HG03520 (cell line): ENCODE results near the gene URB1.

Source experiments
- ATAC-seq: cut with Tn5 transposase; IDR thresholded peaks from one replicate; pipeline ENCODE4 v1.9.1; 2021; ENCODE audit warnings: mild to moderate bottlenecking, moderate library complexity; ENCODE audit not compliant: unreplicated experiment

The URB1 gene

DNA sequence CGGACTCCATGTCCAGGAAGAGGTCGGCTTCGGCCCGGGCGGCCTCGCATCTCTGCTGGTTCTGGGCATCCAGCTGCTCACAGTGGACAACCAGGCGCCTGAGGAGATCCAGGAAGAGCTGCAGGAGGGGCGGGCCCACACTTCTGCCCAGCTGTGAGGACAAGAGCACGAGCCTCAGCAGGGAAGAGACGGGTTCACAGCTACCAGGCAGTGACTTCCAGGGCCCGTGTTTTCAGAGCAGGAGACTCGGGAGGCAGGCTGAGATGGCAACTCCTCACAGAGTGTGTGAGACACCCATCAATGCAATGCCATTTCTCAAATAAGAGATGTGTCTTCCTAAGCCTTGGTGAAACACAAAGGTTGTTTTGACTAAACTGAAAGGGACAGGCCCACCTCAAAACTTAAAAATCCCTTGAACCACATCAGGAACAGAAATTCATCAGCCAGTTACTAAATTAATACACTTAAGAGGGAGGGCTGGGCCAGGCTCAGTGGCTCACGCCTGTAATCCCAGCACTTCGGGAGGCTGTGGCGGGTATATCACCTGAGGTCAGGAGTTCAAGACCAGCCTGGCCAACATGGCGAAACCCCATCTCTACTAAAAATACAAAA is 43.4 kb downstream of the URB1 start:
- ATAC-seq = no peak

GRCh38 chr21:32348604-32349332 is 44.0 kb downstream of the URB1 start:
- no peak for ATAC-seq

DNA sequence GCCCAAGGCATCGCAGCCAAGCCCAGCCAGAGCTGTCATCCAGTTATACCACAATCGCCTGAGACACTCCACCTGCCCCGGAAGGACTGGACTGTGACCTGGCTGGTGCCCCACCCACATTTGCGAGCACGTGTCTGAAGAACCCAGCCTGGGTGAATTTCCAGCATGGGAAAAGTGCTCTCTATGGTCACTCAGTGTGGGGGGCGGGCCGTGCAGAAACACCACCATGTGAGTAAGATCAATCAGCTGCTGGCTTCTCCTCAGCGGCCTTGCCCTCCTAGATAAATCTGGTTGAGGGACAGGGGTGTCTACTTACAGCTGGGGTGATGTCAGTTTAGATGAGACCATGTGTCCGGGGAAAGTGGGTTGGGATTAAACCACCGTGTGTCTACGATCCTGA is 44.8 kb downstream of the URB1 start:
- no peak for ATAC-seq

DNA sequence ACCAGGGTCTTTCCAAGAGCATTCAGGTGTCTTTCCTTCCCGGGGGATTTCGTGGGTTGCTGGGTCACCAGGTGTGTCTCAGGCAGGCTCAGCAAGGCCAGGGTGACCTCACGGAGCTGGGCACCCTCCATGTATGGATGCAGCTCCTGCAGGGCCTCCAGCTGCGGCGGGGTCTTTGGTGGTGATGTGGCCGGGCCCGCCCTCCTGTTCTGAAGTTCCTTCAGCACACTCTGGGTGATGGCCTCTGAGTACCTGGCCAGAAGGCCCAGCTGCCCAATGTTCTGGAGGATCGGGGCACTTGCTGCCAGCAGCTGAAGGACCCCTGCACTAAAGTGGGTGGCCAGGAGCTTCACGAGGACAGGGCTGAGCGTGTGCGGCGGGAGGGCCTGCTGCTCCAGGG is 45.5 kb downstream of the URB1 start:
- ATAC-seq = no peak

GRCh38 chr21:32346951-32347350 is 45.9 kb downstream of the URB1 start:
- ATAC-seq = no peak

DNA sequence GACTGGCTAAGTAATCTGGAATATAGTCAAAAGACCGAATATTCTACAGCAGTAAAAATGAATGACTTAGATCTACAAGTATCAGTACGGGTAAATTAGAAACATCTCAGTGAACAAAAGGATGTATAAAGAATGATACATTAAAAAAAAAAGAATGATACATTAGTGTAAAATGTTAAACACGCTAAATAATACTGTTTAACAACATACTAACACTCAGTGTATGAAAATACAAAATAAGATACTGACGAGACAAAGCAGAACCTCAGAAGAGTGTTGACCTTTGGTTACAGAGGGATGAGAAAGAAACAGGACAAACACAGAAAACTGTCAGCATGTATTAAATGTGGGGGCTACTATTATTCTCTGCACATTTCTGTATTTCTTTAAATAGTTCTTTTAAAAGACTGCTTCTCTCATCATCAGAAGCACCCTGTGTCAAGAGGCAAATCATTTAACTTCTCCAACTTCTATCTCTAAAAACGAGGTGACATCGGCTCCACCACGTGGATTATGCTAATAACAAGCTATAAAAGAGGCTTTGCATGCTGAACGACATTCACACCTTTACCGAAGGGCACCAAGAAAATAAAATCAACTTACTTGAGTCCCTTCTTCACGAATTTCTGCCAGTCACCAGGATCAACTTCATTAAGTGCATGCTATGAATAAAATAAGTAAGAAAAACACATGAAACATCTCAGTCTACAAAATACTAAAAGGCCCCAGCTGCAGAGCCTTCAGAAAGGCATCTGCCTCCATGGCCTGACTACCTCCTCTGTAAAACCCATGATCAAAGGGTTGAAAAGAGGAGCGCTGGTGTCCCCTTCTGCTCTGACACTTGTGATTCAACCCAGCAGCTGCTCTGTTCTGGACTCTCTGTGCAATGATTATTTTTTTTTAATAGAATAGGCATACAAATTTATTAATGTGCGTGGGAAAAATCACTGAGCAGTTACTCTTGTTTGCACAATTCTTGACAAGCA is 51.7 kb downstream of the URB1 start:
- ATAC-seq = no peak

GRCh38 chr21:32338209-32338921 is 54.4 kb downstream of the URB1 start:
- ATAC-seq = no peak

DNA sequence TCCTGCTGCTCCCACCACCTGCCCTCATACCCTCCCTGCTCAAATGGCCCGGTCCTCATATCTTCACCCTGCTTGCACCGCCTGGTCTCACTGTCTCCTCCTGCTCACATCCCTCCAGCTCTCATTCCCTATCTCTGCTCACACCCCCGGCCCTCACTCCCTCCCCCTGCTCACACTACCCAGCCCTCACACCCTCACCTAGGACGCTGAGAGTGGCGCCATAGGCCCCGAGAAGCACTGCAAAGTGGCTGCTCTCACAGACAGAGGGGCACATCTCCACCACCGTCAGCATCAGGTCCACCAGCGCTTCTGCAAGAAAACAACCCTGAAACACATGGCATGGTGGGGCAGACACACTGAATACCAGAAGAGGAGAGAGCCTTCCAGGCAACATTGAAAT is 55.6 kb downstream of the URB1 start:
- no peak for ATAC-seq

GRCh38 chr21:32336711-32337110 is 56.1 kb downstream of the URB1 start:
- ATAC-seq = no peak

DNA sequence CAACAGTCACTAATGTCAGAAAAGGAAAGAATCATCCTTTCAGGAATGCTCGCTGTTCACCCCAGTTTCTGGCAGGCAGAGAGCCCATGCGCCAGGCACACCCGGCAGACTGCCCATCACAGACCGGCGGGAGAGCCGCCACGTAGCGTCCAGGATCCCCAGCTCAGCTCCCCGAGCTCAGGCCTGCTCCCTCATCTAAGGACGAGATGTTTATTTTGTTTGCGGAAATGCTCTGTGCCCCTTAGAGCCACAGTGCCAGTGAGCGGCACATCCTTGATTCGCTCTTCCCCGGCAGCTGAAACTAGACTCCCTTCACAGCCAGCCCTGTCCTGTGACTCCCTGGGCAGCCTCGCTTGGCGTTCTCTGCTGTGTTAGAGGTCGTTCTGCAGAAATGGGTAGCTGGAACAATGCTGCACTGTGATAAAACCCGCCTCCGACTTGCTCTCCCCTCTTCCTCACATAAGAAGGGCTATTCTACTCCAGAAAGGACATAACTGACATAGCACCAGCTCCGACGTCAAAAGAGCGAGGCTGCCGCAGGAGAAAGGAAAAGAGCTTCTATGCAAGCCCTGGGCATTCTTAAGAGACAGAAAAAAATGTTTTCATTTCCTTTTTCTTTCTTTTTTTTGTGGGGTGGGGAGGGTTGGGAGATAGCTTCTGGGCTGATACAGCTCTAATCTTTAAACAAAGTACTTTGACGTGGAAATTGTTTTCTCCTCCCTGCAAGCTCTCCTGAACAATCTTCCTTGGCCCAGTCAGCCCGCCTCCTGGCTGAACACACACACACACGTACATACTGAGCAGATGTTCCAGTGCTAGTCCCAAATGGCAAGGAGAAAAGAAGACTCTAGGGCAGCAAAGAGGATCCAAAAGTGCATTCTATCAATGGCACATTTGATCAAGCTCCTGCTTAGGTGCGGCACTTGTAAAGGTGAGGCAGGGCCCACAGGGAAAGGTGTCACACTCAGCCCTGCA is 56.9 kb downstream of the URB1 start:
- no peak for ATAC-seq

GRCh38 chr21:32334980-32335531 is 57.8 kb downstream of the URB1 start:
- ATAC-seq = no peak

DNA sequence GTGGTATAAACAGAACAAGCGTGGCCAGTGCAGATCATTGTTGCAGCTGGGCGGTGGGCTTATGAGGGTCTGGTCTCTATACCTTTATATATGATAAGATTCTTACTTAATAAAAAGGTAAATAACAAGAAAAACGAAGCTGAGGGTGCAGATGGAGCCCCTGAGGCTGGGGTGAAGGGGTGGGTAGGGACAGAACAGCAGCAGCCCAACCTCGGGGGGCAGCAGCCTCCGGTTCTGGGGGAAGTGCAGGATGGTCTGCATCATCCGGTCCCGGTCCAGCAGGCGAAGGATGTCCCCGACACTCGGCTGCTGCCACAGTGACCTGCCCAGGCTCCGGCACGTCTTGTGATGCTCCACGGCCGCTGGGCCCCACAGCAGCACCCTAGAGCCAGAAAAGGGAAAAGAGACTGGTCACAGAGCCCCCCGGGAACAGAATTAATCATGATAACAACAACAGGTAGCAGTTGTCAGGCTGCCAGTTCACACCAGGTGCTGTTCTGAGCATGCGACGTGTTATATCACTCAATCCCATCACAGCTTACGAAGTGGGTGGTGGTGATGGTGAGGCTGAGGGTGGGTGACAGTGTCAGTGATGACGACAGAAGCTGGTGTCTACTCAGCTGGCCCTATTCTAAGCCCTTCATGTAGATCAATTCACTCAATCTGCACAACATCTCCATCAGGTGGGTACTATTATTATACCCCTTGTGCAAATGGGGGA is 58.7 kb downstream of the URB1 start:
- no peak for ATAC-seq

DNA sequence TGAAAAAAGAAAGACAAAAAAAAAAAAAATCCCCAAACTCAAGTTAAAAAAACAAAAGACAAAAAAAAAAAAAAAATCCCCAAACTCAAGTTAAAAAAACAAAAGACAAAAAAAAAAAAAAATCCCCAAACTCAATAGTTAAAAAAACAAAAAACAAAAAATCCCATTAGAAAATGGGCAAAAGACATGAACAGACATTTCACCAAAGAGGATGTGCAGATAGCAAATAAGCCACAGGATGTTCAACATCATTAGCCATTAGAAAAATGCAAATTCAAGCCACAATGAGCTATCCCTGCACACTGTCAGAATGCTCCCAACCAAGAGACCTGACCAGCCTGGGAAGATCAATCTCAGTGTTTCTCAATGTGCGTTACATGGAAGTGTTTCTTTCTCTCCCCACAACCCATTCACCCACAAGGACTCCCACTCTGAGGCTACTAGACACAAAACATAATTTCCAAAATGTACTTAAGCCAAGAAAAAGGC is 60.3 kb downstream of the URB1 start:
- ATAC-seq = no peak

GRCh38 chr21:32331444-32332305 is 61.1 kb downstream of the URB1 start:
- ATAC-seq = no peak

- ATAC-seq = no peak
These were observed 62.0 kb downstream of the URB1 start for GRCh38 chr21:32330784-32331311.

DNA sequence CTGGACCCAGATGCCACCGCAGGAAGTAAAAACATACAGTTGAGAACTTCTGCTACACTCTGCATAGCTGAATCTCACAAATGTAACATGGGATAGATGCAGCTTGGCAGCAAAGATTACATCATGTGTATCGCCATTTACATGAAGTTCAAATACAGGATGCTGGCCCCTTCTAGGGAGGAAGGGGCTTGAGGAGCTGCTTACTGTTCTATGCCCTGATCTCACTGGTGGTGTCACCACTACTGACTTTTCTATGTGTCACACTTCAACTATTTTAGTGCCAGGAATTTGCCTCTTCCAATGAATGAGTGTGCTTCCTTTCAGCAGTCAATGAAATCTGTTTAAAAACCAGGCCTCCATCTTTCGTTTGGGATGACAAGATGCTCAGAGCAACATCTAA is 63.0 kb downstream of the URB1 start:
- ATAC-seq = no peak

- ATAC-seq = no peak
These were observed 63.5 kb downstream of the URB1 start for GRCh38 chr21:32329331-32329730.

DNA sequence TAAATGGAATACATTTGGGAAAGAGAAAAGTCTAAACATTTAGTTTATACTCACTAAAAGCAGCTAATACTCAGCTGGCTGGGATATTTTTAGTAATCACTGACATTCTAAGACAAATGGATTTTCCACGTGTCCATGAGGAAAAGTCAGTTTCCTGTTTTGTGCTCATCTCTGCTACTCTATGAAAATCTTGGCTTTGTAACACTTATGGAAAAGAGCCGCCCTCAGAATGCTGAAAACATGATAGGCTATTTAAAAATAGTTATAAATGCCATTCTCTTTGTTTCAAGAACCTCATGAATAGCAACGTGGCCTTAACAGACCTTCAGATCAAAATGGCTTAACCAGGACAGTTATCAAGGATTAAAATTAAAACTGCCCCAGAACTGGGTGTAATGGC is 64.2 kb downstream of the URB1 start:
- no peak for ATAC-seq
